WTC11 (cell line): ENCODE results near the gene CD72. TPM values are rescaled to one million over a fixed set of nuclear protein-coding genes. Genes with fewer than 3 reads are reported as not detected.

Experiments used
- ATAC-seq: fragments of 200-7000 bp; cut with Tn5 transposase; 2 replicates; pipeline ENCODE4 v1.10.0; 2021; ENCODE audit warnings: mild to moderate bottlenecking, moderate library complexity
- CTCF ChIA-PET: fragments of 300-600 bp; sonication (Branson Sonifier 250); formaldehyde crosslinking; loops from one replicate; lab custom pipeline; 2021; ENCODE audit warnings: antibody characterized with exemption; lab: Charles Lee
- POLR2A ChIA-PET: fragments of 350-600 bp; sonication (Branson Sonifier 250); formaldehyde crosslinking; loops from one replicate; lab custom pipeline; 2021; ENCODE audit warnings: antibody characterized with exemption; lab: Charles Lee
- DNase-seq: peaks from one replicate; pipeline ENCODE4 v3.0.0; 2021; ENCODE audit warnings: low spot score
- H3K27ac Mint-ChIP-seq: 2 replicates; pipeline ENCODE4 v1.8.0; 2021; ENCODE audit warnings: mixed read lengths
- H3K27me3 Mint-ChIP-seq: 2 replicates; pipeline ENCODE4 v1.8.0; 2021; ENCODE audit warnings: low read depth, mild to moderate bottlenecking, moderate library complexity, mixed read lengths
- H3K36me3 Mint-ChIP-seq: 2 replicates; pipeline ENCODE4 v1.8.0; 2021; ENCODE audit warnings: mixed read lengths
- H3K4me1 Mint-ChIP-seq: 2 replicates; pipeline ENCODE4 v1.8.0; 2022; ENCODE audit warnings: mixed read lengths
- H3K4me3 Mint-ChIP-seq: 2 replicates; pipeline ENCODE4 v1.8.0; 2021; ENCODE audit warnings: mild to moderate bottlenecking, moderate library complexity, mixed read lengths
- H3K9me3 Mint-ChIP-seq: 2 replicates; pipeline ENCODE4 v1.8.0; 2021; ENCODE audit warnings: mixed read lengths
- ATF6 ChIP-seq: sonication (generic); formaldehyde crosslinking; IDR thresholded peaks from 2 replicates; pipeline ENCODE4 v1.8.1; 2023; ENCODE audit warnings: mild to moderate bottlenecking, missing genetic modification reagents
- E2F1 ChIP-seq: sonication (generic); formaldehyde crosslinking; IDR thresholded peaks from 2 replicates; pipeline ENCODE4 v1.8.0; 2022; ENCODE audit warnings: mild to moderate bottlenecking, missing genetic modification reagents
- E2F5 ChIP-seq: sonication (generic); formaldehyde crosslinking; IDR thresholded peaks from 2 replicates; pipeline ENCODE4 v1.8.1; 2022; ENCODE audit warnings: mild to moderate bottlenecking, moderate library complexity, missing genetic modification reagents
- ELF4 ChIP-seq: sonication (generic); formaldehyde crosslinking; IDR thresholded peaks from 2 replicates; pipeline ENCODE4 v1.8.1; 2022; ENCODE audit warnings: low read depth, mild to moderate bottlenecking, moderate library complexity, missing genetic modification reagents
- EMX1 ChIP-seq: fragments of 250-450 bp; sonication (Bioruptor Pico); IDR thresholded peaks from 2 replicates; pipeline ENCODE4 v1.8.0; 2021; ENCODE audit warnings: mild to moderate bottlenecking
- GRHL2 ChIP-seq: fragments of 250-450 bp; sonication (Bioruptor Pico); IDR thresholded peaks from 2 replicates; pipeline ENCODE4 v1.8.0; 2022; ENCODE audit warnings: mild to moderate bottlenecking, moderate library complexity; ENCODE audit not compliant: insufficient replicate concordance, severe bottlenecking
- GTF2I ChIP-seq: fragments of 250-450 bp; sonication (Bioruptor Pico); conservative IDR thresholded peaks from 2 replicates; pipeline ENCODE4 v1.4.0; 2021; ENCODE audit warnings: mild to moderate bottlenecking
- IRF1 ChIP-seq: sonication (generic); formaldehyde crosslinking; IDR thresholded peaks from 2 replicates; pipeline ENCODE4 v1.8.0; 2023; ENCODE audit warnings: missing genetic modification reagents
- IRF2 ChIP-seq: sonication (generic); formaldehyde crosslinking; IDR thresholded peaks from 2 replicates; pipeline ENCODE4 v1.8.0; 2022; ENCODE audit warnings: low read depth, missing genetic modification reagents, borderline replicate concordance
- MXD4 ChIP-seq: fragments of 250-450 bp; sonication (Bioruptor Pico); IDR thresholded peaks from 2 replicates; pipeline ENCODE4 v1.8.0; 2021; ENCODE audit warnings: mild to moderate bottlenecking, moderate library complexity, borderline replicate concordance
- NFATC4 ChIP-seq: fragments of 250-450 bp; sonication (Bioruptor Pico); IDR thresholded peaks from 2 replicates; pipeline ENCODE4 v1.9.0; 2021; ENCODE audit warnings: mild to moderate bottlenecking
- PRRX2 ChIP-seq: fragments of 250-450 bp; sonication (Bioruptor Pico); IDR thresholded peaks from 2 replicates; pipeline ENCODE4 v1.8.0; 2021; ENCODE audit warnings: mild to moderate bottlenecking
- RELA ChIP-seq: sonication (generic); formaldehyde crosslinking; IDR thresholded peaks from 2 replicates; pipeline ENCODE4 v1.8.1; 2022; ENCODE audit warnings: missing genetic modification reagents, mild to moderate bottlenecking, borderline replicate concordance
- RORB ChIP-seq: fragments of 250-450 bp; sonication (Bioruptor Pico); IDR thresholded peaks from 2 replicates; pipeline ENCODE4 v1.9.0; 2021; ENCODE audit warnings: mild to moderate bottlenecking
- SP1 ChIP-seq: sonication (generic); formaldehyde crosslinking; conservative IDR thresholded peaks from 2 replicates; pipeline ENCODE4 v1.8.1; 2022; ENCODE audit warnings: missing genetic modification reagents
- TEAD4 ChIP-seq: sonication (generic); formaldehyde crosslinking; IDR thresholded peaks from 2 replicates; pipeline ENCODE4 v1.8.0; 2022; ENCODE audit warnings: mild to moderate bottlenecking, missing genetic modification reagents
- ZBTB21 ChIP-seq: sonication (generic); formaldehyde crosslinking; IDR thresholded peaks from 2 replicates; pipeline ENCODE4 v1.8.1; 2023; ENCODE audit warnings: mild to moderate bottlenecking, missing genetic modification reagents, borderline replicate concordance
- ZNF263 ChIP-seq: sonication (generic); formaldehyde crosslinking; IDR thresholded peaks from 2 replicates; pipeline ENCODE4 v1.8.1; 2022; ENCODE audit warnings: low read depth, mild to moderate bottlenecking, moderate library complexity, missing genetic modification reagents
- ZNF281 ChIP-seq: sonication (generic); formaldehyde crosslinking; IDR thresholded peaks from 2 replicates; pipeline ENCODE4 v1.8.0; 2023; ENCODE audit warnings: mild to moderate bottlenecking, missing genetic modification reagents
- ZNF425 ChIP-seq: fragments of 250-450 bp; sonication (Bioruptor Pico); conservative IDR thresholded peaks from 2 replicates; pipeline ENCODE4 v1.9.0; 2021; ENCODE audit warnings: mild to moderate bottlenecking
- total RNA-seq: library from RNA; stranded (reverse); gene quantifications from 3 replicates; pipeline ENCODE4 v1.2.3, GENCODE V29; 2021

Gene CD72
- total RNA-seq, 1 experiment from 2014 or later: 2.9 TPM

- Mint-ChIP-seq H3K9me3 (no peaks in the 10 kb centered on the region), H3K36me3 (no peaks in the 10 kb centered on the region), H3K4me1 (peaks cover 38% of the 10 kb centered on the region), H3K27me3 (peaks cover 23% of the 10 kb centered on the region), H3K27ac (no peak overlapping the region), H3K4me3 (no peak overlapping the region)
- ATAC-seq (no peak), DNase-seq (peak; percentile 0)
- POLR2A ChIA-PET: no interaction called here
- TF ChIP-seq GRHL2: no peak
- no peak for TF ChIP-seq ZNF425
- TF ChIP-seq ZBTB21 (CRISPR knock-in tag): no peak
- TF ChIP-seq E2F5: no peak
- TF ChIP-seq TEAD4: no peak
- no peak for TF ChIP-seq ATF6 (CRISPR knock-in tag)
- no peak for TF ChIP-seq E2F1
- no peak for TF ChIP-seq MXD4 (CRISPR knock-in tag)
- TF ChIP-seq SP1 (CRISPR knock-in tag): no peak
- no peak for TF ChIP-seq IRF1 (CRISPR knock-in tag)
- TF ChIP-seq EMX1 (CRISPR knock-in tag): no peak
- no peak for TF ChIP-seq RORB (CRISPR knock-in tag)
- no peak for TF ChIP-seq NFATC4
- no peak for TF ChIP-seq RELA
- TF ChIP-seq ZNF281 (CRISPR knock-in tag): no peak
- no peak for TF ChIP-seq IRF2 (CRISPR knock-in tag)
- no peak for TF ChIP-seq GTF2I (CRISPR knock-in tag)
- TF ChIP-seq ZNF263 (CRISPR knock-in tag): no peak
- no peak for TF ChIP-seq ELF4 (CRISPR knock-in tag)
- TF ChIP-seq PRRX2 (CRISPR knock-in tag): no peak
- CTCF ChIA-PET: interaction anchor here (0.6 to 1.1 kb wide), 4 partner anchors 11 to 574 kb away, joined by 3 to 6 read pairs (median 4); partner anchors contain the start of genes ARHGEF39 and FANCG
Observed at GRCh38 chr9:35653611-35654010, 35.4 kb upstream of the CD72 start.
